ENCODE data around the gene ADGRV1. TPM values are rescaled to one million over a fixed set of nuclear protein-coding genes. Genes with fewer than 3 reads are reported as not detected.

ADGRV1 gene
- polyA plus RNA-seq, 1 donor from 2014 or later, result 3.7 TPM

GRCh38 chr5:90613918-90614504 is 55.4 kb downstream of the ADGRV1 start:
- TF ChIP-seq SMC3 (conservative IDR thresholded peaks at IDR 0.05; ENCODE audit: poor library complexity) (no peak), RAD21 (conservative IDR thresholded peaks at IDR 0.05) (no peak), EP300 (conservative IDR thresholded peaks at IDR 0.05; ENCODE audit: poor library complexity, severe bottlenecking) (no peak), EZH2 (IDR thresholded peaks at IDR 0.05; ENCODE audit: borderline replicate concordance, insufficient read depth, low read length, poor library complexity, severe bottlenecking) (no peak), POLR2AphosphoS5 (IDR thresholded peaks at IDR 0.05) (no peak), TAF1 (IDR thresholded peaks at IDR 0.05; ENCODE audit: low read depth) (no peak), REST (IDR thresholded peaks at IDR 0.05; ENCODE audit: borderline replicate concordance) (no peak), MXI1 (conservative IDR thresholded peaks at IDR 0.05; ENCODE audit: poor library complexity, severe bottlenecking) (no peak), CTCF (IDR thresholded peaks at IDR 0.05; ENCODE audit: poor library complexity, severe bottlenecking) (no peak)
- Histone ChIP-seq H3K27ac (ENCODE audit: low read length) (no peak overlapping the region), H3K4me3 (ENCODE audit: low read length) (no peak overlapping the region), H3K4me2 (ENCODE audit: low read length) (no peak overlapping the region), H2AFZ (ENCODE audit: low read depth, low read length) (no peak overlapping the region), H3K9me2 (ENCODE audit: insufficient read depth, low read length) (no peaks in the 10 kb centered on the region), H3K27me3 (ENCODE audit: insufficient read depth, low read depth, low read length) (no peaks in the 10 kb centered on the region), H3F3A (ENCODE audit: insufficient read depth, low read length, poor library complexity, severe bottlenecking) (no peaks in the 10 kb centered on the region), H4K20me1 (ENCODE audit: insufficient read depth) (no peaks in the 10 kb centered on the region), H3K36me3 (ENCODE audit: insufficient read depth, low read length) (no peaks in the 10 kb centered on the region), H3K79me2 (replicated peaks; ENCODE audit: insufficient read depth, low read length) (no peaks in the 10 kb centered on the region), H3K9ac (ENCODE audit: low read length) (no peak overlapping the region), H3K9me3 (ENCODE audit: low read length) (no peaks in the 10 kb centered on the region)

- Histone ChIP-seq H3K9me2 (ENCODE audit: insufficient read depth, low read length) (no peaks in the 10 kb centered on the region), H2AFZ (ENCODE audit: low read depth, low read length) (no peak overlapping the region), H4K20me1 (ENCODE audit: insufficient read depth) (no peaks in the 10 kb centered on the region), H3K36me3 (ENCODE audit: insufficient read depth, low read length) (no peaks in the 10 kb centered on the region), H3K4me3 (ENCODE audit: low read length) (no peak overlapping the region), H3K79me2 (replicated peaks; ENCODE audit: insufficient read depth, low read length) (no peaks in the 10 kb centered on the region), H3K27ac (ENCODE audit: low read length) (no peak overlapping the region), H3K27me3 (ENCODE audit: insufficient read depth, low read depth, low read length) (no peaks in the 10 kb centered on the region), H3F3A (ENCODE audit: insufficient read depth, low read length, poor library complexity, severe bottlenecking) (no peaks in the 10 kb centered on the region), H3K9ac (ENCODE audit: low read length) (no peak overlapping the region), H3K4me2 (ENCODE audit: low read length) (no peak overlapping the region), H3K9me3 (ENCODE audit: low read length) (no peaks in the 10 kb centered on the region)
- no peak for TF ChIP-seq EZH2 (IDR thresholded peaks at IDR 0.05; ENCODE audit: borderline replicate concordance, insufficient read depth, low read length, poor library complexity, severe bottlenecking)
- TF ChIP-seq REST (IDR thresholded peaks at IDR 0.05; ENCODE audit: borderline replicate concordance), result no peak
- TF ChIP-seq POLR2AphosphoS5 (IDR thresholded peaks at IDR 0.05), result no peak
- TF ChIP-seq EP300 (conservative IDR thresholded peaks at IDR 0.05; ENCODE audit: poor library complexity, severe bottlenecking), result no peak
- TF ChIP-seq RAD21 (conservative IDR thresholded peaks at IDR 0.05), result no peak
- TF ChIP-seq SMC3 (conservative IDR thresholded peaks at IDR 0.05; ENCODE audit: poor library complexity), result no peak
- no peak for TF ChIP-seq MXI1 (conservative IDR thresholded peaks at IDR 0.05; ENCODE audit: poor library complexity, severe bottlenecking)
- TF ChIP-seq TAF1 (IDR thresholded peaks at IDR 0.05; ENCODE audit: low read depth), result no peak
- TF ChIP-seq CTCF (IDR thresholded peaks at IDR 0.05; ENCODE audit: poor library complexity, severe bottlenecking), result no peak
Measured at GRCh38 chr5:90615355-90615754, 56.8 kb downstream of the ADGRV1 start.

Measured in neural cell (in vitro differentiated cells).